Glomerular visceral epithelial cell (primary cell): ENCODE data around the gene SPG11.
A peak's percentile ranks its signal among the peaks of the same experiment; 100 is the strongest.
"Not testable (repeated sequence)": the region's sequence is repeated elsewhere in the genome, so short reads cannot be mapped to it uniquely, and the experiment has no call there.

Experiments
- DNase-seq: peaks from one replicate; pipeline ENCODE4 v3.0.0-alpha.2; 2016; ENCODE audit errors: extremely low spot score

The SPG11 gene

GRCh38 chr15:44663410-44664308 lies at the start of gene SPG11:
TSS of gene SPG11 (minus strand) at chr15:44663662. CDS start at chr15:44663647, 15 bp downstream.
- DNase-seq, result peak; percentile 99

GRCh38 chr15:44712346-44713005 lies 49.0 kb upstream of the SPG11 start:
- DNase-seq, result peak; percentile 83

- DNase-seq, result peak; percentile 38
Observed at GRCh38 chr15:44711743-44712345, 48.4 kb upstream of the SPG11 start.

GRCh38 chr15:44711096-44711742 lies 47.8 kb upstream of the SPG11 start, which contains the start of the genes B2M and PATL2:
TSS of gene B2M (plus strand) at chr15:44711517. CDS start at chr15:44711547, 30 bp downstream.
TSS of gene PATL2 (minus strand) at chr15:44711323. CDS start at chr15:44676490, 34,833 bp downstream.
- DNase-seq, result peak; percentile 97

- DNase-seq, result peak; percentile 32
Observed at GRCh38 chr15:44710236-44711095, 47.0 kb upstream of the SPG11 start.

- DNase-seq, result no peak
Observed at GRCh38 chr15:44706946-44707636, 43.6 kb upstream of the SPG11 start.

- no peak for DNase-seq
Observed at GRCh38 chr15:44706401-44706800, 42.9 kb upstream of the SPG11 start.

GRCh38 chr15:44705986-44706385 lies 42.5 kb upstream of the SPG11 start:
- DNase-seq, result no peak

- not testable (repeated sequence) for DNase-seq
Observed at GRCh38 chr15:44700676-44701075, 37.2 kb upstream of the SPG11 start.

- DNase-seq, result no peak
Observed at GRCh38 chr15:44698641-44699040, 35.2 kb upstream of the SPG11 start.

- DNase-seq, result no peak
Observed at GRCh38 chr15:44697014-44697413, 33.6 kb upstream of the SPG11 start.

GRCh38 chr15:44695294-44695693 lies 31.8 kb upstream of the SPG11 start:
- no peak for DNase-seq

- no peak for DNase-seq
Observed at GRCh38 chr15:44694416-44694815, 31.0 kb upstream of the SPG11 start.

- no peak for DNase-seq
Observed at GRCh38 chr15:44692659-44693058, 29.2 kb upstream of the SPG11 start.

GRCh38 chr15:44690245-44690644 lies 26.8 kb upstream of the SPG11 start:
- not testable (repeated sequence) for DNase-seq

- DNase-seq, result not testable (repeated sequence)
Observed at GRCh38 chr15:44689318-44689717, 25.9 kb upstream of the SPG11 start.

GRCh38 chr15:44682809-44683682 lies 19.6 kb upstream of the SPG11 start:
- DNase-seq, result peak; percentile 51

- no peak for DNase-seq
Observed at GRCh38 chr15:44682211-44682610, 18.7 kb upstream of the SPG11 start.

- no peak for DNase-seq
Observed at GRCh38 chr15:44676676-44677075, 13.2 kb upstream of the SPG11 start.
